HL-60/S4 treated with phorbol 12-myristate 13-acetate at 8.2 ng/mL for 4 days and 3 days (cell line): ENCODE measurements around the gene SLC39A10.
"Not testable (repeated sequence)": the region's sequence is repeated elsewhere in the genome, so short reads cannot be mapped to it uniquely, and the experiment has no call there.

Experiments used
- in situ Hi-C: fragments of 300-500 bp; cut with MboI; formaldehyde crosslinking; loops from 2 replicates; pipeline ENCODE4 v1.15.0; 2022; ENCODE audit warnings: low sequenced_read_pairs

SLC39A10 gene

GRCh38 chr2:195656859-195657633 is at the start of gene SLC39A10:
Gene SLC39A10, plus strand, starts transcription at chr2:195657226. Its CDS starts 22,817 bp downstream, at chr2:195680043.
- in situ Hi-C loops, result loop anchor here (25.0 kb wide), 1 partner anchor 170 kb away; no protein-coding TSS in a partner anchor

GRCh38 chr2:195608768-195609454 is 48.1 kb upstream of the SLC39A10 start:
- in situ Hi-C loops, result no loop called here

- in situ Hi-C loops, result no loop called here
Measured at GRCh38 chr2:195610717-195611116, 46.3 kb upstream of the SLC39A10 start.

GRCh38 chr2:195612611-195613495 is 44.2 kb upstream of the SLC39A10 start:
- in situ Hi-C loops, result no loop called here

- in situ Hi-C loops, result no loop called here
Measured at GRCh38 chr2:195613922-195614321, 43.1 kb upstream of the SLC39A10 start.

GRCh38 chr2:195619590-195619989 is 37.4 kb upstream of the SLC39A10 start:
- in situ Hi-C loops, result no loop called here

- in situ Hi-C loops, result no loop called here
Measured at GRCh38 chr2:195620501-195620900, 36.5 kb upstream of the SLC39A10 start.

- in situ Hi-C loops, result no loop called here
Measured at GRCh38 chr2:195622966-195623365, 34.1 kb upstream of the SLC39A10 start.

- in situ Hi-C loops, result no loop called here
Measured at GRCh38 chr2:195626507-195626906, 30.5 kb upstream of the SLC39A10 start.

- in situ Hi-C loops, result no loop called here
Measured at GRCh38 chr2:195628666-195629065, 28.4 kb upstream of the SLC39A10 start.

GRCh38 chr2:195632856-195633572 is 24.0 kb upstream of the SLC39A10 start:
- in situ Hi-C loops, result no loop called here

GRCh38 chr2:195633573-195633870 is 23.5 kb upstream of the SLC39A10 start:
- in situ Hi-C loops, result no loop called here

- in situ Hi-C loops, result no loop called here
Measured at GRCh38 chr2:195633974-195634373, 23.1 kb upstream of the SLC39A10 start.

GRCh38 chr2:195636890-195637289 is 20.1 kb upstream of the SLC39A10 start:
- in situ Hi-C loops, result no loop called here

GRCh38 chr2:195638750-195639149 is 18.3 kb upstream of the SLC39A10 start:
- in situ Hi-C loops, result no loop called here

GRCh38 chr2:195639238-195639858 is 17.7 kb upstream of the SLC39A10 start:
- in situ Hi-C loops, result no loop called here

- in situ Hi-C loops, result no loop called here
Measured at GRCh38 chr2:195639959-195640358, 17.1 kb upstream of the SLC39A10 start.

GRCh38 chr2:195642027-195642678 is 14.9 kb upstream of the SLC39A10 start:
- in situ Hi-C loops, result no loop called here

GRCh38 chr2:195642679-195643068 is 14.4 kb upstream of the SLC39A10 start:
- in situ Hi-C loops, result no loop called here

GRCh38 chr2:195644708-195645107 is 12.3 kb upstream of the SLC39A10 start:
- in situ Hi-C loops, result not testable (repeated sequence)
